GM12878 (cell line): Measurements from ENCODE around the gene ZBTB42. TPM values are rescaled to one million over a fixed set of nuclear protein-coding genes. Genes with fewer than 3 reads are reported as not detected.

Source experiments
- ATAC-seq: fragments of 200-7000 bp; cut with Tn5 transposase; 3 replicates; pipeline ENCODE4 v1.9.1; 2020; ENCODE audit warnings: mild to moderate bottlenecking, moderate library complexity
- BruUV-seq: library from RNA; stranded (reverse); fragments of 400-500 nt; replicated peaks from 2 replicates; lab custom pipeline; 2021; lab: Mats Ljungman, UMichigan
- CTCF ChIA-PET: fragments of 300-600 bp; sonication (Branson Sonifier 250); formaldehyde crosslinking; extraction: SDS; loops from one replicate; lab custom pipeline; 2021; ENCODE audit warnings: inconsistent platforms; lab: Yijun Ruan, JAX
- POLR2A ChIA-PET: fragments of 350-600 bp; formaldehyde crosslinking; extraction: SDS; loops from one replicate; lab custom pipeline; 2021; ENCODE audit warnings: inconsistent platforms; lab: Charles Lee
- RAD21 ChIA-PET: fragments of 300-600 bp; sonication (Branson Sonifier 250); formaldehyde crosslinking; loops from one replicate; lab custom pipeline; 2023; ENCODE audit warnings: antibody characterized with exemption; ENCODE audit not compliant: unreplicated experiment; lab: Charles Lee
- SMC1A ChIA-PET: fragments of 300-600 bp; sonication (Branson Sonifier 250); formaldehyde crosslinking; loops from one replicate; lab custom pipeline; 2023; ENCODE audit not compliant: unreplicated experiment, uncharacterized antibody; lab: Charles Lee
- DNase-seq: peaks from one replicate; pipeline ENCODE4 v3.0.0-alpha.2; 2011; ENCODE audit warnings: low read depth, low spot score
- FAIRE-seq: peaks from 3 replicates; lab custom pipeline; 2011; peaks lifted over from hg19 to GRCh38; lab: Jason Lieb, UNC
- H2AFZ ChIP-seq: 2 replicates; pipeline ENCODE4 v1.6.0; 2011; ENCODE audit warnings: low read depth, low read length, control low read depth; ENCODE audit not compliant: control insufficient read depth
- H3K27ac ChIP-seq: 2 replicates; pipeline ENCODE4 v1.5.1; 2011; ENCODE audit warnings: control low read depth; ENCODE audit not compliant: control insufficient read depth, insufficient read depth
- H3K27me3 ChIP-seq, 2 experiments: replicated peaks in 1 of 2; 2 replicates each; pipeline versions ENCODE4 v1.6.0 to v1.6.1; 2011; ENCODE audit warnings: low read length in 1 of 2; ENCODE audit not compliant: control insufficient read depth in 2 of 2, insufficient read depth in 2 of 2
- H3K36me3 ChIP-seq, 2 experiments: 2 replicates each; pipeline ENCODE4 v1.5.1; 2011; ENCODE audit warnings: low read length in 1 of 2; ENCODE audit not compliant: control insufficient read depth in 2 of 2, insufficient read depth in 2 of 2
- H3K4me1 ChIP-seq: 2 replicates; pipeline ENCODE4 v1.6.1; 2011; ENCODE audit warnings: mild to moderate bottlenecking, low read length, moderate library complexity, mixed read lengths; ENCODE audit not compliant: control insufficient read depth, insufficient read depth
- H3K4me2 ChIP-seq: 2 replicates; pipeline ENCODE4 v1.6.0; 2011; ENCODE audit warnings: control low read depth; ENCODE audit not compliant: control insufficient read depth, insufficient read depth
- H3K4me3 ChIP-seq: fragments of 200-600 bp; sonication (generic); 2 replicates; pipeline ENCODE4 v1.5.1; 2016
- H3K79me2 ChIP-seq: 2 replicates; pipeline ENCODE4 v1.6.0; 2011; ENCODE audit warnings: low read length; ENCODE audit not compliant: control insufficient read depth, insufficient read depth
- H3K9ac ChIP-seq: 2 replicates; pipeline ENCODE4 v1.8.0; 2011; ENCODE audit warnings: low read length, control low read depth, mixed read lengths; ENCODE audit not compliant: control insufficient read depth, insufficient read depth
- H3K9me3 ChIP-seq: replicated peaks from 3 replicates; pipeline ENCODE4 v1.5.1; 2011; ENCODE audit warnings: mild to moderate bottlenecking, low read length; ENCODE audit not compliant: control insufficient read depth, insufficient read depth
- H4K20me1 ChIP-seq: 2 replicates; pipeline ENCODE4 v1.6.0; 2011; ENCODE audit not compliant: control insufficient read depth, insufficient read depth
- CBX3 ChIP-seq: fragments of 200-600 bp; sonication (generic); IDR thresholded peaks from 2 replicates; pipeline ENCODE4 v1.6.1; 2016; ENCODE audit warnings: low read depth, borderline replicate concordance
- EED ChIP-seq: sonication (generic); IDR thresholded peaks from 2 replicates; pipeline ENCODE4 v1.6.1; 2016; ENCODE audit warnings: antibody characterized with exemption, low read depth
- MXI1 ChIP-seq: fragments of 150-350 bp; IDR thresholded peaks from 2 replicates; pipeline ENCODE4 v1.6.1; 2011; ENCODE audit warnings: low read depth, mild to moderate bottlenecking, inconsistent platforms, low read length, improper control_type of control experiment
- NFYA ChIP-seq: IDR thresholded peaks from 2 replicates; pipeline ENCODE4 v1.6.1; 2011; ENCODE audit warnings: low read depth, mild to moderate bottlenecking, low read length, improper control_type of control experiment, borderline replicate concordance
- SMARCA5 ChIP-seq: fragments of 450-650 bp; IDR thresholded peaks from 2 replicates; pipeline ENCODE4 v1.6.1; 2017; ENCODE audit warnings: mild to moderate bottlenecking
- SP1 ChIP-seq: IDR thresholded peaks from one replicate; pipeline ENCODE4 v1.6.1; 2011; ENCODE audit warnings: low read depth, low read length
- WGBS: methylation state at CpG from one replicate; pipeline ENCODE4 v1.1.6; 2016; ENCODE audit warnings: low lambda C conversion rate; ENCODE audit not compliant: insufficient replicate concordance, insufficient coverage; ENCODE audit errors: missing lambda C conversion rate; 5-methylcytosine and 5-hydroxymethylcytosine counted together
- in situ Hi-C: fragments of 300-500 bp; cut with MboI; formaldehyde crosslinking; loops from 9 replicates; pipeline ENCODE4 v1.14.3; 2018; ENCODE audit warnings: mixed read lengths
- intact Hi-C: fragments of 100-400 bp; cut with micrococcal nuclease; formaldehyde crosslinking; loops from one replicate; pipeline ENCODE4 v1.14.2; 2022; ENCODE audit not compliant: unreplicated experiment
- polyA plus RNA-seq, 11 experiments: library from polyadenylated mRNA; depleted of rRNA in 4 of 11; unstranded in 6 of 11; stranded (reverse) in 5 of 11; fragments of >200 nt; fragmentation: Nextera tagmentation in 4 of 11; fragmentation: Illumina TruSeq in 1 of 11; extraction: Ambion mirVana in 4 of 11; extraction: Trizol in 1 of 11; gene quantifications; 1 replicate in 1 of 11; 2 replicates in 10 of 11; pipeline versions ENCODE4 v1.2.1 to v1.2.3, GENCODE V29; 2011 to 2016; ENCODE audit warnings: inconsistent platforms in 2 of 11, missing spikeins in 2 of 11, low read depth in 1 of 11
- total RNA-seq, 4 experiments: library from RNA; depleted of rRNA in 3 of 4; stranded (reverse); fragments of >200 nt in 3 of 4; fragmentation: Illumina TruSeq in 1 of 4; extraction: Trizol in 1 of 4; gene quantifications; 2 replicates each; pipeline versions ENCODE4 v1.2.1 to v1.2.3, GENCODE V29; 2013 to 2021
- TF ChIP-seq, protein P1 (sequence below): fragments of 450-650 bp; IDR thresholded peaks from 2 replicates; pipeline ENCODE4 v1.6.1; 2018; ENCODE audit warnings: mild to moderate bottlenecking, low read depth, moderate library complexity; ENCODE audit not compliant: partially characterized antibody

The ZBTB42 gene
- total and polyA plus RNA-seq, 10 of the 15 experiments (the other 5 are each of a cell fraction or from before 2014, with no cell fraction given) = 0.05 to 1.2 (median 0.37) TPM; not detected in 2

DNA sequence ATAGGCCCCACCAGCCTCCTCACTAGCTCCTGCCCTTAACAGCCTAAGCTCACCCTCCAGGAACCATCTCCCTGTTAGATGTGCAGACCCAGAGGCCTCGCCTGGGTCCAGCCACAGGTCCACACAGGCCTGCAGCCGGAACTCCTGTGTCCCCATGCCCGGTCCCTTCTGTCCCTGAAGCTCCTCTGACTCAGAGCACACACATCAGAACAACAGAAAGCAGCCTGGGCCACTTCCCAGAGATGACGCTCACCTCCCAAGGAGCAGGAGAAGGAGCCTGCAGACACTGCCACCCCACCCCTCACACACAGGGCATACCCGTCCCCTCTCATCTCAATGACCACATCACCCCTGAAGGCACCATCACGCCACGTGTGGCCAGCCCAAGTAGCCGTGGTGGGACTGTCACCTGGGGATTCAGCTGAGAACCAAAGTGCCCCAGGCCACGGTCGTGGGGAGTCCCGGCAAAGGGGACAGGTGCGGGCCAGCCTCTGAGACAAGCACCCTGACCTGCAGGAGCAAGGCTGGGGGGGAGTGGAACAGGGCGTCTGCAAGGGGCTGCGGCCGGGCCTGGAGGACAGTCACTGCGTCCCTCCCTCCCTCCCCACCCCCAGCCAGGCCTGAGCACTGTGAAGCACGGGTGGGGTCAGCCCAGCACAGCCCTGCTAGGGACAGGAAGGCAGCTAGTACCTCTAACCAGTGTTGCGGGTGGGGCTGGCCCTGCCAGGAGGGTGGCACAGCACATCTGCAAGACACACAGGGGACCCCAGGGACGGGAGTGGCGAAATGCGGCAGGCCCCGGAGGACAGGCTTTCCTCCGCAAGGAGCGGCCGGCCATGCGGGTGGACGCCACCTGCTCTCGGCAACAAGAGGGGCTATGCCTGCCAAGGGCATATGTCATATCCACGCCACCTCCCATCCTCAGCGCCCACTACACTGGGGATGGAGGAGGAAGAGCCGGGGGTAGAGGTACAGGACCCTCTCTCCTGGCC is 10.9 kb upstream of the ZBTB42 start:
- CTCF ChIA-PET = interaction anchor here (1.0 kb wide), 1 partner anchor 21 kb away, joined by 3 read pairs; no protein-coding TSS in a partner anchor
- POLR2A ChIA-PET = no interaction called here
- H2AFZ ChIP-seq = no peak overlapping the region
- no peak for FAIRE-seq
- no peak overlapping the region for H3K4me2 ChIP-seq
- H3K4me1 ChIP-seq = peaks cover 10% of the 10 kb centered on the region
- no peak overlapping the region for H3K4me3 ChIP-seq
- no peak for ATAC-seq
- H4K20me1 ChIP-seq = peaks cover 3% of the 10 kb centered on the region; the same call in 1 of the 2 replicates
- H3K27ac ChIP-seq = no peak overlapping the region
- SMC1A ChIA-PET = no interaction called here
- 74% methylated on average over 23 of the region's 31 CpGs for WGBS
- H3K9me3 ChIP-seq = no peaks in the 10 kb centered on the region
- RAD21 ChIA-PET = no interaction called here
- in situ Hi-C loops = no loop called here
- TF ChIP-seq, protein P1, sequence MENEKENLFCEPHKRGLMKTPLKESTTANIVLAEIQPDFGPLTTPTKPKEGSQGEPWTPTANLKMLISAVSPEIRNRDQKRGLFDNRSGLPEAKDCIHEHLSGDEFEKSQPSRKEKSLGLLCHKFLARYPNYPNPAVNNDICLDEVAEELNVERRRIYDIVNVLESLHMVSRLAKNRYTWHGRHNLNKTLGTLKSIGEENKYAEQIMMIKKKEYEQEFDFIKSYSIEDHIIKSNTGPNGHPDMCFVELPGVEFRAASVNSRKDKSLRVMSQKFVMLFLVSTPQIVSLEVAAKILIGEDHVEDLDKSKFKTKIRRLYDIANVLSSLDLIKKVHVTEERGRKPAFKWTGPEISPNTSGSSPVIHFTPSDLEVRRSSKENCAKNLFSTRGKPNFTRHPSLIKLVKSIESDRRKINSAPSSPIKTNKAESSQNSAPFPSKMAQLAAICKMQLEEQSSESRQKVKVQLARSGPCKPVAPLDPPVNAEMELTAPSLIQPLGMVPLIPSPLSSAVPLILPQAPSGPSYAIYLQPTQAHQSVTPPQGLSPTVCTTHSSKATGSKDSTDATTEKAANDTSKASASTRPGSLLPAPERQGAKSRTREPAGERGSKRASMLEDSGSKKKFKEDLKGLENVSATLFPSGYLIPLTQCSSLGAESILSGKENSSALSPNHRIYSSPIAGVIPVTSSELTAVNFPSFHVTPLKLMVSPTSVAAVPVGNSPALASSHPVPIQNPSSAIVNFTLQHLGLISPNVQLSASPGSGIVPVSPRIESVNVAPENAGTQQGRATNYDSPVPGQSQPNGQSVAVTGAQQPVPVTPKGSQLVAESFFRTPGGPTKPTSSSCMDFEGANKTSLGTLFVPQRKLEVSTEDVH = no peak
- TF ChIP-seq CBX3 = no peak
- TF ChIP-seq NFYA = no peak
- no peak for TF ChIP-seq SP1
- TF ChIP-seq MXI1 = no peak
- TF ChIP-seq SMARCA5 = no peak
- no peak for TF ChIP-seq EED
- H3K27me3 ChIP-seq = no peaks in the 10 kb centered on the region
- no TSS peak for BruUV-seq
- intact Hi-C loops = no loop called here
- peaks cover 26% of the 10 kb centered on the region for H3K79me2 ChIP-seq
- H3K36me3 ChIP-seq = peaks cover 0 to 8% of the 10 kb centered on the region in 2 experiments; a peak in 2 of 4 replicates
- no peak overlapping the region for H3K9ac ChIP-seq
- no peak for DNase-seq
